LNCAP (cell line): ENCODE data around the gene CLIC5.

Experiments used
- TF ChIP-seq, protein P1 (sequence below): fragments of 450-650 bp; IDR thresholded peaks from 2 replicates; pipeline ENCODE4 v1.5.1; 2017; ENCODE audit warnings: mild to moderate bottlenecking

The CLIC5 gene

GRCh38 chr6:46010771-46011170 is 4.9 kb downstream of the CLIC5 start:
- TF ChIP-seq, protein P1, sequence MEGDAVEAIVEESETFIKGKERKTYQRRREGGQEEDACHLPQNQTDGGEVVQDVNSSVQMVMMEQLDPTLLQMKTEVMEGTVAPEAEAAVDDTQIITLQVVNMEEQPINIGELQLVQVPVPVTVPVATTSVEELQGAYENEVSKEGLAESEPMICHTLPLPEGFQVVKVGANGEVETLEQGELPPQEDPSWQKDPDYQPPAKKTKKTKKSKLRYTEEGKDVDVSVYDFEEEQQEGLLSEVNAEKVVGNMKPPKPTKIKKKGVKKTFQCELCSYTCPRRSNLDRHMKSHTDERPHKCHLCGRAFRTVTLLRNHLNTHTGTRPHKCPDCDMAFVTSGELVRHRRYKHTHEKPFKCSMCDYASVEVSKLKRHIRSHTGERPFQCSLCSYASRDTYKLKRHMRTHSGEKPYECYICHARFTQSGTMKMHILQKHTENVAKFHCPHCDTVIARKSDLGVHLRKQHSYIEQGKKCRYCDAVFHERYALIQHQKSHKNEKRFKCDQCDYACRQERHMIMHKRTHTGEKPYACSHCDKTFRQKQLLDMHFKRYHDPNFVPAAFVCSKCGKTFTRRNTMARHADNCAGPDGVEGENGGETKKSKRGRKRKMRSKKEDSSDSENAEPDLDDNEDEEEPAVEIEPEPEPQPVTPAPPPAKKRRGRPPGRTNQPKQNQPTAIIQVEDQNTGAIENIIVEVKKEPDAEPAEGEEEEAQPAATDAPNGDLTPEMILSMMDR = no peak

DNA sequence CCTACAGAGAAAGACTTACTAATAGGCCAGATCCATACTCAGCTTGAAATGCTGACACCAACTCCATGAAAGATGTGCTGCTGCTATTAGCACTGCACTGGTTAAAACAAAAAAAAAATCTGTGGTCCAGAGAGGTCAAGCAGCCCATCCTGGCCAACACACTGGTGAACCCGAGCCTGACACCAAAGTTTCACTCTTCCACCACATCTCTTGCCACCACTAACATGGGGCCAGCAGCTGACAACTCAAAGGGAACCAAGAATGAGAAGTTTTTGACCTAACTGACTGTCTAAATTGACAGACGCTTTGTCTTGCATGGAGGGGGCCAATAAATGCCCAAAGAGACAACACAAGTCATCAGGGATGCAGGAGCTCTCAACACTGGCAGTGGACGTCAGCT is 5.4 kb downstream of the CLIC5 start:
- TF ChIP-seq, protein P1 = no peak

DNA sequence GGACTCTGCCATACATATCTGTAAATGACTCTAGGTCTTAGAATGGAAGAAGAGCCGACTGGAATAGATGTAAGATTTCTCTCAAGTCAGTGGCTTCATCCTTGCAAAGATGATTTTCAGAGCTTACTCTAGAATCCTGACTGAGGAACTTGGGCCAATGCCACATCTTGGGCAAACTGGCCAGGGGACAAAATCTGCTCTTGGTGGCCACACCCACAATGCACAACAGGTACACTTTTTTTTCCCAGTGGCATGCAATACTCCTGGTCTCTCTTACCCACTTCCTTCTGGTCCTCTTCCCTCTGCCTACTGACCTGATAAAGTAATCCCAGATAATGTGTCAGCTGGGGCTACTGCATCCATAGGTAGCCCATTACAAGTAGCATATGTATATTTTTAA is 13.4 kb downstream of the CLIC5 start:
- TF ChIP-seq, protein P1 = no peak

- TF ChIP-seq, protein P1 = no peak
Observed at GRCh38 chr6:46000905-46001304, 14.8 kb downstream of the CLIC5 start.

GRCh38 chr6:45998524-45998923 is 17.1 kb downstream of the CLIC5 start:
- TF ChIP-seq, protein P1 = no peak

GRCh38 chr6:45997875-45998506 is 17.7 kb downstream of the CLIC5 start:
- TF ChIP-seq, protein P1 = no peak

DNA sequence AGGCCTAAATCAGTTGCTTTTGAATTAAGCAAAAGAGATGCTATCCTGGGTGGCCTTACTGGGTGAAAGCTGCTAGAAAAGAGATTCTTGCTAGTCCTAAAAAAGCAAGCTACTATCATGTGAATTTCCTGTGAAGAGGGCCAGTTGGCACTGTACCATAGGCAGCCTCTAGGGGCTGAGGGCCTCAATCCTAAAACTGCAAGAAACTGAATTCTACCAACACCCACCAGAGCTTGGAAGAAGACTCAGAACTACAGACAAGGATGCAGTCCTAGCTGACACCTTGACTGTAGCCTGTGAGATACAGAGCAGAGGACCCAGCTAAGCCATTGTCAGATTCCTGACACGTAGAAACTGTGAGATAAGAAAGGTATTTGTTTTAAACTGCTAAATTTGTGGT is 24.5 kb downstream of the CLIC5 start:
- TF ChIP-seq, protein P1 = no peak

DNA sequence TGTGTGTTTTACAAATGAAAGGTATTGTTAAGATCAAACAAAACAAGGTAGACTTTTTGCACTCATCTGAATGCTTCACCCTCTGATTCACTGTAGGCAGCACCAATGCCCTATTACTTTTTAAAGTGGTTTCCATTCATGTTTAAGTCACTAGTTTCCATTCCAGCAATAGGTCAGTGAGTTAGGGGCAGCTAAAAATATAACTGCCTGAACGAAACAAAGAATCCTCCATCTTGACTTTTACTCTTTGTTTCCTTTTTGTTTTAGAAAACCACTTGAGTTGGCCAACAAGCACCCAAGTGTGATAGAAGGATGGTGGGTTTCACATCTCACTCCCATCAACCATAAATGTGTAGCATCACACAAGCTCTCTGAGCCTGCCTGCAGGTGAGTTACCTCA is 25.5 kb downstream of the CLIC5 start:
- TF ChIP-seq, protein P1 = no peak
